ENCODE results near the gene C8G. TPM values are rescaled to one million over a fixed set of nuclear protein-coding genes. Genes with fewer than 3 reads are reported as not detected.
A peak's percentile ranks its signal among the peaks of the same experiment; 100 is the strongest.

Gene C8G
- total RNA-seq, 1 donor from 2014 or later = not detected

DNA sequence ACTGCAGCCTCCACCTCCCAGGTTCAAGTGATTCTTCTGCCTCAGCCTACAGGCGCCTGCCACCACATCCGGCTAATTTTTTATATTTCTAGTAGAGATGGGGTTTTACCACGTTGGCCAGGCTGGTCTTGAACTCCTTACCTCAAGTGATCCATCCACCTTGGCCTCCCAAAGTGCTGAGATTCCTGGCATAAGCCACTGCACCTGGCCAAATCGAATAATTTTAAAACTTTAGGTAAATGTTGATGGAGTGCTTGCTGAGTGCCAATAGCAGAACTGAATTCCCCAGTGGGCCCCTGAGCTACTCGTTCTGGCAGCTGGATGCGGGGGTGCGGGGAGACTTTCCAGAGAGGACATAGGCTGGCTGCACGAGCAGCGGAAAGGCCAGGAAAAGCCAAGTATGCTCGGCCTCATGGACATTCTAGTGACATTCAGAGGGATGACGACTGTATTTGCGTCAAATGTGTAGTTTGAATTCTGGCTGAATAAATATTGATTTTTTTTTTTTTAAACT, 41.9 kb upstream of the C8G start:
- no peaks in the 10 kb centered on the region for H3K9me3 ChIP-seq
- H3K4me1 ChIP-seq = peaks cover 37% of the 10 kb centered on the region
- TF ChIP-seq POLR2A (IDR thresholded peaks at IDR 0.05) (no peak), POLR2AphosphoS5 (IDR thresholded peaks at IDR 0.05; ENCODE audit: insufficient read depth in 1 of 2, low read depth in 1 of 2) (peak in 1 of 2 donors; percentile 8)
- TF ChIP-seq, protein P1, sequence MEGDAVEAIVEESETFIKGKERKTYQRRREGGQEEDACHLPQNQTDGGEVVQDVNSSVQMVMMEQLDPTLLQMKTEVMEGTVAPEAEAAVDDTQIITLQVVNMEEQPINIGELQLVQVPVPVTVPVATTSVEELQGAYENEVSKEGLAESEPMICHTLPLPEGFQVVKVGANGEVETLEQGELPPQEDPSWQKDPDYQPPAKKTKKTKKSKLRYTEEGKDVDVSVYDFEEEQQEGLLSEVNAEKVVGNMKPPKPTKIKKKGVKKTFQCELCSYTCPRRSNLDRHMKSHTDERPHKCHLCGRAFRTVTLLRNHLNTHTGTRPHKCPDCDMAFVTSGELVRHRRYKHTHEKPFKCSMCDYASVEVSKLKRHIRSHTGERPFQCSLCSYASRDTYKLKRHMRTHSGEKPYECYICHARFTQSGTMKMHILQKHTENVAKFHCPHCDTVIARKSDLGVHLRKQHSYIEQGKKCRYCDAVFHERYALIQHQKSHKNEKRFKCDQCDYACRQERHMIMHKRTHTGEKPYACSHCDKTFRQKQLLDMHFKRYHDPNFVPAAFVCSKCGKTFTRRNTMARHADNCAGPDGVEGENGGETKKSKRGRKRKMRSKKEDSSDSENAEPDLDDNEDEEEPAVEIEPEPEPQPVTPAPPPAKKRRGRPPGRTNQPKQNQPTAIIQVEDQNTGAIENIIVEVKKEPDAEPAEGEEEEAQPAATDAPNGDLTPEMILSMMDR (IDR thresholded peaks at IDR 0.05) = no peak
- no peak for DNase-seq (ENCODE audit: extremely low spot score in 2 of 2)
- peak overlapping the region; percentile 77 for H3K27ac ChIP-seq
- H3K4me3 ChIP-seq = no peak overlapping the region
- intact Hi-C loops (cut with DNase I) = no loop called here
- H3K27me3 ChIP-seq = no peaks in the 10 kb centered on the region
- H3K36me3 ChIP-seq = peaks cover 0 to 21% of the 10 kb centered on the region in 2 donors

DNA sequence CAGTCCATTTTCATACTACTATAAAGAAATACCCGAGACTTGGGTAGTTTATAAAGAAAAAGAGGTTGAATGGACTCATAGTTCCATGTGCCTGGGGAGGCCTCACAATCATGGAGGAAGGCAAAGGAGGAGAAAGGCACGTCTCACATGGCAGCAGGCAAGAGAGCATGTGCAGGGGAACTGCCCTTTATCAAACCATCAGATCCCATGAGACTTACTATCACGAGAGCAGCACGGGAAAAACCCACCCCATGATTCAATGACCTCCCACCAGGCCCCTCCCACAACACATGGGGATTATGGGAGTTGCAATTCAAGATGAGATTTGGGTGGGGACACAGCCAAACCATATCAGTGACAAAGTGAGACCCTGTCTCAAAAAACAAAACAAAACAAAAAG, 38.8 kb upstream of the C8G start:
- TF ChIP-seq POLR2A (IDR thresholded peaks at IDR 0.05) (no peak), POLR2AphosphoS5 (IDR thresholded peaks at IDR 0.05; ENCODE audit: insufficient read depth in 1 of 2, low read depth in 1 of 2) (no peak)
- TF ChIP-seq, protein P1 (IDR thresholded peaks at IDR 0.05) = no peak
- intact Hi-C loops (cut with DNase I) = no loop called here
- no peaks in the 10 kb centered on the region for H3K9me3 ChIP-seq
- no peak overlapping the region for H3K27ac ChIP-seq
- H3K4me3 ChIP-seq = no peak overlapping the region
- H3K27me3 ChIP-seq = no peaks in the 10 kb centered on the region
- peaks cover 0 to 15% of the 10 kb centered on the region in 2 donors for H3K36me3 ChIP-seq
- DNase-seq (ENCODE audit: extremely low spot score in 2 of 2) = no peak
- H3K4me1 ChIP-seq = peaks cover 27% of the 10 kb centered on the region

DNA sequence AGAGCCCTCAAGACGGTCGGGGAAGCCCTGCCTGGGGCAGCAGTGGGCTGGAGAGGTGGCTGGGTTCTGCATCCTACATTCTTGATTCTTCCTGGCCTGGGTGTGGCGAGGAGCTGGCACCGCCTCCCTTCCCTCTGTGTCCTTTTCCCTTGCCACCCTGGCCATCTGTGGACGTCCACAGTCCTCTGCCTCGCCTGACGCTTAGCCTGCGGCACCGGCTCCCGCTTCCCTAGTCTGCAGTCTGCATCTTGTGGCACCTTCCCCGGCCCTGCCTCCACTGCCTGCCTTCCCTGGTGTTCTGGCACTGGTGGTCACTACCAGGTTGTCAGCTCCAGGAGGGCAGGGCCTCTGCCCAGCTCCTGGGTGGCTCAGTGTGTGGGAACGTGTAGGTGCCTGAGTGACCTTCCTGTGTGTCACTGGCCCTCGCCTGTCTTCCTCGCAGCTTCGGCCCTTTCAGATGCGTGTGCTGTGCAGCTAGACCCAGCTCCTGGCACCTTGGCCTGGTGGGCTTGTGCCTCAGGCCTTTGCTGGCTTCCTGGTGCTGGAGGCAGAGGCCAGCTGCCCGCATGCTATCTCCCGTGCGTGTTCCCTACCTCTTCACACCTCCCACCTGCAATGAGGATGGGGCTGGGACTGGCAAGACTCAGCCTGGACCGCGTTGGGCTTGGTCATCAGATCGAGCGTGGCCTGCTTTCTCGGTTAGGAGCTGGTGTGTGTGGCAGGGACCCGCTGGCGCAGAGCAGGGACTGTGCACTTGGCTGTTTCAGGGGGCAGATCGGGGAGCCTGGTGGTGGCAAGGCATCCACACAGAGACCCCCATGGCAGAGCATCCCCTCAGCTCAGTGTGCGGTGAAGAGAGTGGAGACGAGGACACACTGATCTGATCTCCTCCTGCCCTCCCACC, 37.8 kb upstream of the C8G start:
- intact Hi-C loops (cut with DNase I) = no loop called here
- no peak for DNase-seq (ENCODE audit: extremely low spot score in 2 of 2)
- no peaks in the 10 kb centered on the region for H3K9me3 ChIP-seq
- H3K4me1 ChIP-seq = peaks cover 17% of the 10 kb centered on the region
- peaks cover 0 to 15% of the 10 kb centered on the region in 2 donors for H3K36me3 ChIP-seq
- H3K27ac ChIP-seq = no peak overlapping the region
- no peak overlapping the region for H3K4me3 ChIP-seq
- TF ChIP-seq POLR2AphosphoS5 (IDR thresholded peaks at IDR 0.05; ENCODE audit: insufficient read depth in 1 of 2, low read depth in 1 of 2) (no peak), POLR2A (IDR thresholded peaks at IDR 0.05) (no peak)
- TF ChIP-seq, protein P1 (IDR thresholded peaks at IDR 0.05) = no peak
- H3K27me3 ChIP-seq = no peaks in the 10 kb centered on the region

DNA sequence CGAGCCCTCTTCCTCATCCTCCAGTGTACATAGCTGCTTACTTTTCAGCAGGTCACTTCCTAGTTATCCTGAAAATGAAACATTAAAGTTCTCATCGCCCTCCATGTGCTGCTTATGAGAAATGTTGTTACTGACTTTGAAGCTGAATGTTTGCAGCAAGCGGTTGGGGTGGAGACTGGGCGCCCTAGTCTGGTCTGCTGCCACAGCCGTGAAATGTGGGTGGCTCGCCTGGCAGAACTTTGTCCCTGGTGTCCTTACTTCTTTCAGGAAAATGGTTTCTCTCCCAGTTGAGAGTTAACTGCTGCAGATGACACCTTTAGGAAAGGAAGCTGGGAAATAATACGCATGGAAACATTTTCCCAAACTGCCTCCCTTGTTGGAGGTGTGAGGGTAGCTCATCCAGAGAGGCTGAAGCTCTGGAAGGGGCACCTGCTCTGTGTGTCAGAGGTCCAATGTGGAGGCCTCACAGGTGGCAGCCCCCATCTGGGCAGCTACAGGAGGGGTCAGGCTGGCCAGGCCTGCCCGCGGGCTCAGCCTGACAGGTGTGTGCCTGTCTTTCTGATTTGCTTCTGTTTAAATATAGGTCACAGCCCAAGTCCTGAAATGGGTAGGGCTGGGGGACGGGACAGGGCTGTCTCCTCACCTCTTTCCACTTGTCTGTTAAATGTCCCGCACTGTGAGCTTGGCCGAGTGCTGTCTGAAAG, 34.7 kb upstream of the C8G start:
- no peaks in the 10 kb centered on the region for H3K4me1 ChIP-seq
- H3K9me3 ChIP-seq = no peaks in the 10 kb centered on the region
- peaks cover 0 to 25% of the 10 kb centered on the region in 2 donors for H3K36me3 ChIP-seq

More for the DNA sequence above, 34.7 kb upstream of the C8G start:
- Histone ChIP-seq H3K27me3 (no peaks in the 10 kb centered on the region), H3K4me3 (no peak overlapping the region), H3K27ac (no peak overlapping the region)
- intact Hi-C loops (cut with DNase I) = no loop called here
- DNase-seq (ENCODE audit: extremely low spot score in 2 of 2) = no peak
- TF ChIP-seq POLR2A (IDR thresholded peaks at IDR 0.05) (no peak), POLR2AphosphoS5 (IDR thresholded peaks at IDR 0.05; ENCODE audit: insufficient read depth in 1 of 2, low read depth in 1 of 2) (no peak)
- TF ChIP-seq, protein P1 (IDR thresholded peaks at IDR 0.05) = no peak

Data from vagina (tissue), 2 donors.